Hepatocyte (in vitro differentiated cells): ENCODE data around the gene PRDM1. TPM values are rescaled to one million over a fixed set of nuclear protein-coding genes. Genes with fewer than 3 reads are reported as not detected.

ENCODE experiments used
- DNase-seq: peaks from one replicate; pipeline ENCODE4 v3.0.0-alpha.2; 2016; ENCODE audit warnings: low spot score
- H2AFZ ChIP-seq: fragments of 200-600 bp; sonication (generic); 2 replicates; pipeline ENCODE4 v1.6.0; 2016; ENCODE audit warnings: antibody characterized with exemption, mild to moderate bottlenecking
- H3K27ac ChIP-seq: fragments of 200-600 bp; sonication (generic); 2 replicates; pipeline ENCODE4 v1.5.1; 2016; ENCODE audit warnings: mild to moderate bottlenecking
- H3K27me3 ChIP-seq: fragments of 200-600 bp; sonication (generic); 2 replicates; pipeline ENCODE4 v1.6.1; 2016
- H3K36me3 ChIP-seq: fragments of 200-600 bp; sonication (generic); replicated peaks from 2 replicates; pipeline ENCODE4 v1.5.1; 2016; ENCODE audit warnings: low read depth; ENCODE audit not compliant: insufficient read depth
- H3K4me1 ChIP-seq: fragments of 200-600 bp; sonication (generic); 2 replicates; pipeline ENCODE4 v1.5.1; 2016; ENCODE audit warnings: mild to moderate bottlenecking, moderate library complexity; ENCODE audit not compliant: insufficient read depth
- H3K4me2 ChIP-seq: fragments of 200-600 bp; sonication (generic); 2 replicates; pipeline ENCODE4 v1.6.0; 2016
- H3K4me3 ChIP-seq: fragments of 200-600 bp; sonication (generic); 2 replicates; pipeline ENCODE4 v1.5.1; 2016; ENCODE audit warnings: mild to moderate bottlenecking
- H3K79me2 ChIP-seq: fragments of 200-600 bp; sonication (generic); 2 replicates; pipeline ENCODE4 v1.6.0; 2017; ENCODE audit warnings: mild to moderate bottlenecking
- H3K9me2 ChIP-seq: fragments of 200-600 bp; sonication (generic); replicated peaks from 2 replicates; pipeline ENCODE4 v1.6.0; 2017; ENCODE audit warnings: mild to moderate bottlenecking; ENCODE audit not compliant: insufficient read depth
- H3K9me3 ChIP-seq: fragments of 200-600 bp; sonication (generic); 2 replicates; pipeline ENCODE4 v1.5.1; 2016; ENCODE audit warnings: low read depth, mild to moderate bottlenecking
- H4K20me1 ChIP-seq: fragments of 200-600 bp; sonication (generic); 2 replicates; pipeline ENCODE4 v1.6.0; 2016; ENCODE audit warnings: mild to moderate bottlenecking; ENCODE audit not compliant: insufficient read depth, poor library complexity, severe bottlenecking
- EZH2 ChIP-seq: fragments of 200-600 bp; sonication (generic); IDR thresholded peaks from 2 replicates; pipeline ENCODE4 v1.6.1; 2016; ENCODE audit warnings: antibody characterized with exemption, mild to moderate bottlenecking, borderline replicate concordance
- EZH2phosphoT487 ChIP-seq: fragments of 200-600 bp; sonication (generic); IDR thresholded peaks from one replicate; pipeline ENCODE4 v1.6.1; 2018; ENCODE audit warnings: antibody characterized with exemption, mild to moderate bottlenecking, low read depth, moderate library complexity; ENCODE audit not compliant: unreplicated experiment, severe bottlenecking
- WGBS: methylation state at CpG from one replicate; pipeline ENCODE4 v1.1.6; 2016; ENCODE audit warnings: low lambda C conversion rate; ENCODE audit errors: missing lambda C conversion rate; 5-methylcytosine and 5-hydroxymethylcytosine counted together
- polyA plus RNA-seq: library from polyadenylated mRNA; unstranded; fragments of >200 nt; fragmentation: Nextera tagmentation; extraction: Ambion mirVana; gene quantifications from 2 replicates; pipeline ENCODE4 v1.2.1, GENCODE V29; 2016
- total RNA-seq: library from RNA; depleted of rRNA; stranded (reverse); fragments of >200 nt; gene quantifications from 2 replicates; pipeline ENCODE4 v1.2.3, GENCODE V29; 2014
- TF ChIP-seq, protein P1 (sequence below): fragments of 200-600 bp; sonication (generic); IDR thresholded peaks from 2 replicates; pipeline ENCODE4 v1.5.1; 2016; ENCODE audit warnings: antibody characterized with exemption, mild to moderate bottlenecking; ENCODE audit not compliant: poor library complexity

Gene PRDM1
- total and polyA plus RNA-seq, 2 experiments from 2014 or later = 18.0 to 19.3 TPM

DNA sequence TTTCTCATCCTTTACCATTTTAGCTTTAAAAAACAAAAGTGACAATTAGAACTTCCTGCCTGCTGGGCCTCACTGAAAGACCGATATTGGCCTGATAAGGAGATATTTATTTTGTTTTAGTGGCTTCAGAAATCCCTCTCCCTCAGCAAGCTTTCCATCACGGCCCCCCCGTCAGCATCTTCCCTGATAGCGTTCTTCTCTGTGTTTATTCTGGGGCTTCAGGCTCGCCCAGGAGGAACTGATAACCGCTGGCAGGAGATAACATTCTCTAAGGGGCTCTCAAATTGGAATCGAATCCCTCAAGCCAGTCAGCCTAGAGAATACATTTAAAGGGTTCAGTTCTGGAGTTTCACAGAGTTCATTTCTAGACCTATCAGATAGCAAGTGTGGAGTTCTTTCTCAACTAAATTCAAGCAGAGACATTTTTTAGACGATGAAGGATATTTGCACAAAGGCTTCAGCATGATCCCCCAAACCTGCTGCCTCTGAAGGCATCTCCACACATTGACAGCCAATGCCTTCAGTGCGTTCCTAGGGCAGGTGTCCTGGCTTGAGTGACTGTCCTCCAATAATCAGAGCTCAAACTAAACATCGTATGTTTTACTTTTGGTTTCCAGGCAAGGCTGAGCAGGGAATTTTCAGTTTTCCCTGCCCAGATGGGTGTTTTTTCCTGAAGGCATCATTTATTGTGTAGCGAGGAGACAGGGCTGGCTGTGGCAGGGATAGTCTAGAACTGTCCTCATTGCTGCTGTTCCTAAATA is 17.0 kb downstream of the PRDM1 start:
- H2AFZ ChIP-seq = no peak overlapping the region
- 35% methylated on average over 11 of the region's 11 CpGs for WGBS

DNA sequence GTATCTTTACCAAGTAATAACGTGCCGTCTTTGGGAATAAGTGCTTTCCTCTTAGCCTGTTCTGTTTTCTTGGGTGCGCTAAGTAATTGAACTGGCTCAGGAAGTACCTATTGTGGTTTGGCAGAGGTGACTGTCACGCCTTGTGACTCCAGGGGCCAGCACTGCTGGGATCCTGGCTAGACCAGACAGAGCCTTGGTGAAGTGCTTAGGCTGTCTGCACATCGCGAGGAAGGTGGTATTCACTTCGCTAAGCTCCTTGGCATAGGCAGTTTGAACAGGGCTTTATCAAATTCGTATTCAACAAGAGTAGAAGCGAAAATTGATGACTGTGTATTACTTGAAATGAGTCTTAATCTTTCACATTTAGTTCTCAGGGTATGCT is 17.6 kb downstream of the PRDM1 start:
- peaks cover 7% of the 10 kb centered on the region for H3K4me1 ChIP-seq
- no peak overlapping the region for H3K4me2 ChIP-seq
- no peak for DNase-seq
- H3K27me3 ChIP-seq = no peaks in the 10 kb centered on the region
- H2AFZ ChIP-seq = no peak overlapping the region
- no peaks in the 10 kb centered on the region for H3K36me3 ChIP-seq
- H3K4me3 ChIP-seq = no peak overlapping the region
- no peak for TF ChIP-seq EZH2
- TF ChIP-seq, protein P1, sequence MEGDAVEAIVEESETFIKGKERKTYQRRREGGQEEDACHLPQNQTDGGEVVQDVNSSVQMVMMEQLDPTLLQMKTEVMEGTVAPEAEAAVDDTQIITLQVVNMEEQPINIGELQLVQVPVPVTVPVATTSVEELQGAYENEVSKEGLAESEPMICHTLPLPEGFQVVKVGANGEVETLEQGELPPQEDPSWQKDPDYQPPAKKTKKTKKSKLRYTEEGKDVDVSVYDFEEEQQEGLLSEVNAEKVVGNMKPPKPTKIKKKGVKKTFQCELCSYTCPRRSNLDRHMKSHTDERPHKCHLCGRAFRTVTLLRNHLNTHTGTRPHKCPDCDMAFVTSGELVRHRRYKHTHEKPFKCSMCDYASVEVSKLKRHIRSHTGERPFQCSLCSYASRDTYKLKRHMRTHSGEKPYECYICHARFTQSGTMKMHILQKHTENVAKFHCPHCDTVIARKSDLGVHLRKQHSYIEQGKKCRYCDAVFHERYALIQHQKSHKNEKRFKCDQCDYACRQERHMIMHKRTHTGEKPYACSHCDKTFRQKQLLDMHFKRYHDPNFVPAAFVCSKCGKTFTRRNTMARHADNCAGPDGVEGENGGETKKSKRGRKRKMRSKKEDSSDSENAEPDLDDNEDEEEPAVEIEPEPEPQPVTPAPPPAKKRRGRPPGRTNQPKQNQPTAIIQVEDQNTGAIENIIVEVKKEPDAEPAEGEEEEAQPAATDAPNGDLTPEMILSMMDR = no peak
- TF ChIP-seq EZH2phosphoT487 = no peak
- H3K79me2 ChIP-seq = no peaks in the 10 kb centered on the region
- no peaks in the 10 kb centered on the region for H3K9me3 ChIP-seq
- no peaks in the 10 kb centered on the region for H3K9me2 ChIP-seq
- peaks cover 3% of the 10 kb centered on the region for H4K20me1 ChIP-seq
- H3K27ac ChIP-seq = no peak overlapping the region
- WGBS = 86% methylated on average over 9 of the region's 9 CpGs

More for the DNA sequence above, 17.0 kb downstream of the PRDM1 start:
- Histone ChIP-seq H3K4me3 (no peak overlapping the region), H3K79me2 (no peaks in the 10 kb centered on the region), H4K20me1 (peaks cover 3% of the 10 kb centered on the region), H3K27ac (no peak overlapping the region), H3K27me3 (no peaks in the 10 kb centered on the region), H3K9me2 (no peaks in the 10 kb centered on the region), H3K4me2 (peak overlapping the region; percentile 37), H3K36me3 (no peaks in the 10 kb centered on the region), H3K4me1 (peaks cover 11% of the 10 kb centered on the region), H3K9me3 (no peaks in the 10 kb centered on the region)
- no peak for TF ChIP-seq EZH2
- DNase-seq = no peak

GRCh38 chr6:106104476-106104875 is 18.3 kb downstream of the PRDM1 start:
- H3K4me2 ChIP-seq = no peak overlapping the region
- no peak overlapping the region for H3K4me3 ChIP-seq
- 96% methylated on average over 7 of the region's 7 CpGs for WGBS
- TF ChIP-seq EZH2 (no peak), EZH2phosphoT487 (no peak)
- TF ChIP-seq, protein P1 = no peak
- H3K9me2 ChIP-seq = no peaks in the 10 kb centered on the region
- no peaks in the 10 kb centered on the region for H3K9me3 ChIP-seq
- H3K4me1 ChIP-seq = no peaks in the 10 kb centered on the region
- H3K27ac ChIP-seq = no peak overlapping the region
- peaks cover 3% of the 10 kb centered on the region for H4K20me1 ChIP-seq
- H2AFZ ChIP-seq = no peak overlapping the region
- no peaks in the 10 kb centered on the region for H3K27me3 ChIP-seq
- no peaks in the 10 kb centered on the region for H3K36me3 ChIP-seq
- DNase-seq = no peak
- no peaks in the 10 kb centered on the region for H3K79me2 ChIP-seq

DNA sequence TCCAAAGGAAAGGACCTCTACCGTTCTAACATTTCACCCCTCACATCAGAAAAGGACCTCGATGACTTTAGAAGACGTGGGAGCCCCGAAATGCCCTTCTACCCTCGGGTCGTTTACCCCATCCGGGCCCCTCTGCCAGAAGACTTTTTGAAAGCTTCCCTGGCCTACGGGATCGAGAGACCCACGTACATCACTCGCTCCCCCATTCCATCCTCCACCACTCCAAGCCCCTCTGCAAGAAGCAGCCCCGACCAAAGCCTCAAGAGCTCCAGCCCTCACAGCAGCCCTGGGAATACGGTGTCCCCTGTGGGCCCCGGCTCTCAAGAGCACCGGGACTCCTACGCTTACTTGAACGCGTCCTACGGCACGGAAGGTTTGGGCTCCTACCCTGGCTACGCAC is 18.8 kb downstream of the PRDM1 start:
- 98% methylated on average over 18 of the region's 21 CpGs for WGBS
- TF ChIP-seq EZH2phosphoT487 = no peak
- TF ChIP-seq EZH2 = no peak
- TF ChIP-seq, protein P1 = no peak
- no peaks in the 10 kb centered on the region for H3K27me3 ChIP-seq

More for the DNA sequence above, 18.8 kb downstream of the PRDM1 start:
- Histone ChIP-seq H3K4me2 (no peak overlapping the region), H3K4me1 (no peaks in the 10 kb centered on the region), H3K9me3 (no peaks in the 10 kb centered on the region), H3K4me3 (no peak overlapping the region), H2AFZ (no peak overlapping the region), H4K20me1 (peaks cover 3% of the 10 kb centered on the region), H3K27ac (no peak overlapping the region), H3K79me2 (no peaks in the 10 kb centered on the region), H3K36me3 (no peaks in the 10 kb centered on the region), H3K9me2 (no peaks in the 10 kb centered on the region)
- DNase-seq = no peak
